SIG-M5 treated with dmso at 0.1 percent for 504 hours (cell line): ENCODE results near the gene UQCC2.

Experiments
- DNase-seq: peaks from one replicate; lab custom pipeline; 2025; ENCODE audit not compliant: unreplicated experiment; lab: John Stamatoyannopoulos, UW

The UQCC2 gene

GRCh38 chr6:33708516-33709204 lies 2.8 kb downstream of the UQCC2 start:
- no peak for DNase-seq

- no peak for DNase-seq
Observed at GRCh38 chr6:33707771-33708170, 3.7 kb downstream of the UQCC2 start.

GRCh38 chr6:33705955-33706725 lies 5.4 kb downstream of the UQCC2 start:
- DNase-seq: no peak

GRCh38 chr6:33705268-33705885 lies 6.1 kb downstream of the UQCC2 start:
- DNase-seq: no peak

GRCh38 chr6:33704215-33705066 lies 7.1 kb downstream of the UQCC2 start:
- DNase-seq: no peak

GRCh38 chr6:33702345-33702977 lies 9.0 kb downstream of the UQCC2 start:
- DNase-seq: peak; percentile 33

- peak; percentile 54 for DNase-seq
Observed at GRCh38 chr6:33700391-33701050, 11.0 kb downstream of the UQCC2 start.

- DNase-seq: no peak
Observed at GRCh38 chr6:33699739-33700138, 11.8 kb downstream of the UQCC2 start.

- DNase-seq: no peak
Observed at GRCh38 chr6:33699131-33699530, 12.4 kb downstream of the UQCC2 start.

- DNase-seq: no peak
Observed at GRCh38 chr6:33698494-33698893, 13.0 kb downstream of the UQCC2 start.

GRCh38 chr6:33697845-33698244 lies 13.7 kb downstream of the UQCC2 start:
- no peak for DNase-seq

- DNase-seq: no peak
Observed at GRCh38 chr6:33696548-33697518, 14.7 kb downstream of the UQCC2 start.

- no peak for DNase-seq
Observed at GRCh38 chr6:33696076-33696475, 15.4 kb downstream of the UQCC2 start.

GRCh38 chr6:33695451-33695887 lies 16.0 kb downstream of the UQCC2 start:
- DNase-seq: no peak

- no peak for DNase-seq
Observed at GRCh38 chr6:33694977-33695376, 16.5 kb downstream of the UQCC2 start.

GRCh38 chr6:33694401-33694931 lies 17.0 kb downstream of the UQCC2 start:
- DNase-seq: no peak

- no peak for DNase-seq
Observed at GRCh38 chr6:33693186-33694105, 18.1 kb downstream of the UQCC2 start.

- no peak for DNase-seq
Observed at GRCh38 chr6:33692760-33693158, 18.7 kb downstream of the UQCC2 start.
